Measurements from ENCODE around the gene PRIMA1.

PRIMA1 gene

GRCh38 chr14:93683226-93683625 is 105.1 kb downstream of the PRIMA1 start:
- FAIRE-seq (no peak), DNase-seq (ENCODE audit: low spot score) (no peak)

- FAIRE-seq (no peak), DNase-seq (ENCODE audit: low spot score) (no peak)
Measured at GRCh38 chr14:93682459-93682858, 105.8 kb downstream of the PRIMA1 start.

- DNase-seq (ENCODE audit: low spot score) (no peak), FAIRE-seq (no peak)
Measured at GRCh38 chr14:93676416-93676958, 111.8 kb downstream of the PRIMA1 start.

GRCh38 chr14:93675651-93676050 is 112.6 kb downstream of the PRIMA1 start:
- DNase-seq (ENCODE audit: low spot score), result no peak
- no peak for FAIRE-seq

- FAIRE-seq (no peak), DNase-seq (ENCODE audit: low spot score) (no peak)
Measured at GRCh38 chr14:93674343-93674742, 113.9 kb downstream of the PRIMA1 start.

- FAIRE-seq (no peak), DNase-seq (ENCODE audit: low spot score) (no peak)
Measured at GRCh38 chr14:93669632-93670031, 118.7 kb downstream of the PRIMA1 start.
